Measurements from ENCODE around the gene RGS9BP. TPM values are rescaled to one million over a fixed set of nuclear protein-coding genes. Genes with fewer than 3 reads are reported as not detected.

RGS9BP gene
- total RNA-seq, 2 experiments from 2014 or later = 0.54 to 0.72 TPM

DNA sequence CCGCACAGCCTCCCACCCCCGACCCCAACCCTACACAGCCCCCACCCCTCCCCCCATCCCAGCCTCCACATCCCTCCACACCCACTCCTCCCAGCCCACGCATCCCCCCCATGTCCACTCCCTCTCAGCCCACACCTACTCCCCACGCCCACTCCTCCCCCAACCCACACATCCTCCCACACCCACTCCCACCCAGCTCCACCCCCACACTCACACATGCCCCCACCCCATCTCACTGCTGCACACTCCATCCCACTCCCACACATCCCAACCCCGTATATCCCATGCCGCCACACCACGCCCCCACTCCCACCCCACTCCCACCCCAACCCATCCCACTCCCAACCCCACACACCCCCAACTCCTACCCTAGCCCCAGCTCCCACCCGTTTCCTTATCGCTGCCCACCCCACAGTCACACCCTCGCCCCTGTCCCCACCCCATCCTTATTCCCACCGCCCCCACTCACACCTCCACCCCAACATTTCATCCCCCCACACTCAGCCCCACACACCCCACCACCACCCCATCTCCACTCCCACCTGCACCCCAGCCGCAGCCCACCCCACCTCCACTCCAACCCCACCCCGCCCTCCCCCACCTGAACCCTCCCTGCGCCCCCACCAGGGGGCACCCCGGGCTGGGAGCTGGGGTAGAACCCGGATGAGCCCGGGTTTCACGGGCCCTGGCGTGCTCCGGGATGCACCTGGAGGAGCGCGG lies 44.7 kb downstream of the RGS9BP start:
- H3K79me2 ChIP-seq (ENCODE audit: insufficient read depth, low read depth, low read length) = no peaks in the 10 kb centered on the region
- no peaks in the 10 kb centered on the region for H3K9me3 ChIP-seq (ENCODE audit: low read length)
- intact Hi-C loops (cut with micrococcal nuclease; ENCODE audit: unreplicated experiment) = no loop called here
- DNase-seq (ENCODE audit: low spot score) = no peak
- H3K27ac ChIP-seq (ENCODE audit: low read depth, low read length, poor library complexity, severe bottlenecking) = no peak overlapping the region
- no peak overlapping the region for H2AFZ ChIP-seq (ENCODE audit: low read length)
- H4K20me1 ChIP-seq (ENCODE audit: insufficient read depth, low read length) = no peaks in the 10 kb centered on the region
- no peak overlapping the region for H3K4me3 ChIP-seq (ENCODE audit: low read depth, low read length, poor library complexity, severe bottlenecking)
- no peaks in the 10 kb centered on the region for H3K9me2 ChIP-seq (ENCODE audit: insufficient read depth, low read length)
- no peaks in the 10 kb centered on the region for H3K36me3 ChIP-seq (ENCODE audit: insufficient read depth, low read length)
- H3K4me1 ChIP-seq (ENCODE audit: insufficient read depth, low read length, poor library complexity, severe bottlenecking) = no peaks in the 10 kb centered on the region
- TF ChIP-seq, protein P1, sequence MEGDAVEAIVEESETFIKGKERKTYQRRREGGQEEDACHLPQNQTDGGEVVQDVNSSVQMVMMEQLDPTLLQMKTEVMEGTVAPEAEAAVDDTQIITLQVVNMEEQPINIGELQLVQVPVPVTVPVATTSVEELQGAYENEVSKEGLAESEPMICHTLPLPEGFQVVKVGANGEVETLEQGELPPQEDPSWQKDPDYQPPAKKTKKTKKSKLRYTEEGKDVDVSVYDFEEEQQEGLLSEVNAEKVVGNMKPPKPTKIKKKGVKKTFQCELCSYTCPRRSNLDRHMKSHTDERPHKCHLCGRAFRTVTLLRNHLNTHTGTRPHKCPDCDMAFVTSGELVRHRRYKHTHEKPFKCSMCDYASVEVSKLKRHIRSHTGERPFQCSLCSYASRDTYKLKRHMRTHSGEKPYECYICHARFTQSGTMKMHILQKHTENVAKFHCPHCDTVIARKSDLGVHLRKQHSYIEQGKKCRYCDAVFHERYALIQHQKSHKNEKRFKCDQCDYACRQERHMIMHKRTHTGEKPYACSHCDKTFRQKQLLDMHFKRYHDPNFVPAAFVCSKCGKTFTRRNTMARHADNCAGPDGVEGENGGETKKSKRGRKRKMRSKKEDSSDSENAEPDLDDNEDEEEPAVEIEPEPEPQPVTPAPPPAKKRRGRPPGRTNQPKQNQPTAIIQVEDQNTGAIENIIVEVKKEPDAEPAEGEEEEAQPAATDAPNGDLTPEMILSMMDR (conservative IDR thresholded peaks at IDR 0.05; ENCODE audit: low read length) = no peak
- TF ChIP-seq EZH2phosphoT487 (IDR thresholded peaks at IDR 0.05; ENCODE audit: borderline replicate concordance, low read depth, low read length) = no peak
- H3K4me2 ChIP-seq (ENCODE audit: low read length) = no peak overlapping the region
- POLR2A ChIA-PET = no interaction called here
- no TSS peak for BruUV-seq (replicated peaks)
- CTCF ChIA-PET (ENCODE audit: unreplicated experiment) = no interaction called here

DNA sequence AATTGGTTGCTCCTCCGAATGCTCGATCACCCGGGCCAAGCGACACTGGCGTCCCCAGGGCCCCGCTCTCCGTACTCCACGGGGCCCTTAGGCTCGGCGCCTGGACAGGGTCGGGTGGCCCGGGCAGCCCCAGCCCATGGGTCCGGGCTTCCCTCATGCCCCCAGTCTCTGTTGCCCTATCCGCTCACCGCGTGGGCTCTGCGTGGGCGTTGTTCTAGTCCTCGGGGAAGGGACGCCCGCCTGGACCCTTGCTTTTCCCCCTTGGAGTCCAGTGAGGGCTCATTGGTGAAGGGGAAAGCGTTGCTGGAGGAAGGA lies 45.2 kb downstream of the RGS9BP start:
- intact Hi-C loops (cut with micrococcal nuclease; ENCODE audit: unreplicated experiment) = no loop called here
- no peak overlapping the region for H2AFZ ChIP-seq (ENCODE audit: low read length)
- no peaks in the 10 kb centered on the region for H4K20me1 ChIP-seq (ENCODE audit: insufficient read depth, low read length)
- CTCF ChIA-PET (ENCODE audit: unreplicated experiment) = no interaction called here
- no peak overlapping the region for H3K27ac ChIP-seq (ENCODE audit: low read depth, low read length, poor library complexity, severe bottlenecking)
- no peaks in the 10 kb centered on the region for H3K79me2 ChIP-seq (ENCODE audit: insufficient read depth, low read depth, low read length)
- H3K9me2 ChIP-seq (ENCODE audit: insufficient read depth, low read length) = no peaks in the 10 kb centered on the region
- no peak for TF ChIP-seq EZH2phosphoT487 (IDR thresholded peaks at IDR 0.05; ENCODE audit: borderline replicate concordance, low read depth, low read length)
- H3K4me3 ChIP-seq (ENCODE audit: low read depth, low read length, poor library complexity, severe bottlenecking) = no peak overlapping the region
- no peaks in the 10 kb centered on the region for H3K36me3 ChIP-seq (ENCODE audit: insufficient read depth, low read length)
- POLR2A ChIA-PET = no interaction called here
- DNase-seq (ENCODE audit: low spot score) = no peak
- no TSS peak for BruUV-seq (replicated peaks)
- H3K4me2 ChIP-seq (ENCODE audit: low read length) = no peak overlapping the region
- no peaks in the 10 kb centered on the region for H3K4me1 ChIP-seq (ENCODE audit: insufficient read depth, low read length, poor library complexity, severe bottlenecking)
- no peaks in the 10 kb centered on the region for H3K9me3 ChIP-seq (ENCODE audit: low read length)

Small RNAs within 50 kb of the gene (small RNA-seq; reads per million reads assigned to genes)
- gene RN7SL789P = not detected

Other genes with a start within 250 kb of the RGS9BP start
- gene PDCD5, start 94.7 kb upstream of the RGS9BP start, total RNA-seq (2014; rRNA removed; shearing (Covaris generic)) = 162 and 200 TPM in 2 replicates
- 170 and 186 TPM in 2 replicates for gene PDCD5, start 94.7 kb upstream of the RGS9BP start, total RNA-seq (2022)
- gene ANKRD27, start 668 bp upstream of the RGS9BP start, total RNA-seq (2014; rRNA removed; shearing (Covaris generic)) = 39.3 and 43.0 TPM in 2 replicates
- 55.3 and 58.5 TPM in 2 replicates for gene ANKRD27, start 668 bp upstream of the RGS9BP start, total RNA-seq (2022)
- 3.4 and 3.9 TPM in 2 replicates for gene NUDT19, start 16.0 kb downstream of the RGS9BP start, total RNA-seq (2014; rRNA removed; shearing (Covaris generic))
- 5.4 and 6.8 TPM in 2 replicates for gene NUDT19, start 16.0 kb downstream of the RGS9BP start, total RNA-seq (2022)
- gene TDRD12, start 43.9 kb downstream of the RGS9BP start, total RNA-seq (2014; rRNA removed; shearing (Covaris generic)) = not detected in 2 replicates
- not detected in 2 replicates for gene TDRD12, start 43.9 kb downstream of the RGS9BP start, total RNA-seq (2022)
- not detected in 2 replicates for gene SLC7A9, start 193.9 kb downstream of the RGS9BP start, total RNA-seq (2014; rRNA removed; shearing (Covaris generic))
- gene SLC7A9, start 193.9 kb downstream of the RGS9BP start, total RNA-seq (2022) = not detected in 2 replicates

Measured in OCI-LY7 (cell line).